IMR-90 (cell line): Measurements from ENCODE around the gene IER5L. TPM values are rescaled to one million over a fixed set of nuclear protein-coding genes. Genes with fewer than 3 reads are reported as not detected.

Source experiments
- ATAC-seq: fragments of 200-7000 bp; cut with Tn5 transposase; 2 replicates; pipeline ENCODE4 v1.9.1; 2020; ENCODE audit warnings: low read depth, mild to moderate bottlenecking, moderate library complexity
- BruUV-seq: library from RNA; stranded (reverse); fragments of 400-500 nt; replicated peaks from 2 replicates; lab custom pipeline; 2021; lab: Mats Ljungman, UMichigan
- CTCF ChIA-PET: fragments of 300-600 bp; formaldehyde crosslinking; extraction: SDS; loops from one replicate; lab custom pipeline; 2021; ENCODE audit warnings: antibody characterized with exemption; lab: Yijun Ruan, JAX
- POLR2A ChIA-PET: fragments of 300-600 bp; sonication (Branson Sonifier 250); formaldehyde crosslinking; loops from one replicate; lab custom pipeline; 2022; ENCODE audit warnings: antibody characterized with exemption; ENCODE audit not compliant: unreplicated experiment; lab: Charles Lee
- DNase-seq: peaks from one replicate; pipeline ENCODE4 v3.0.0; 2013
- H2AFZ ChIP-seq: replicated peaks from 2 replicates; pipeline ENCODE3; 2013; ENCODE audit warnings: low read length, mild to moderate bottlenecking; ENCODE audit not compliant: poor library complexity
- H2AK5ac ChIP-seq: 2 replicates; pipeline ENCODE4 v1.6.1; 2013; ENCODE audit warnings: low read depth, low read length, inconsistent platforms
- H2AK9ac ChIP-seq: replicated peaks from 2 replicates; pipeline ENCODE3; 2013; ENCODE audit warnings: mild to moderate bottlenecking, low read depth, low read length, moderate library complexity; ENCODE audit not compliant: poor library complexity
- H2BK120ac ChIP-seq: 2 replicates; pipeline ENCODE4 v1.6.1; 2013; ENCODE audit warnings: low read depth, low read length, inconsistent platforms
- H2BK15ac ChIP-seq: 3 replicates; pipeline ENCODE4 v1.6.1; 2013; ENCODE audit warnings: low read depth, low read length, inconsistent platforms
- H2BK20ac ChIP-seq: 2 replicates; pipeline ENCODE4 v1.6.1; 2013; ENCODE audit warnings: low read depth, mild to moderate bottlenecking, inconsistent platforms, low read length, moderate library complexity
- H2BK5ac ChIP-seq: 2 replicates; pipeline ENCODE4 v1.6.1; 2013; ENCODE audit warnings: mild to moderate bottlenecking, low read depth, low read length, inconsistent platforms; ENCODE audit not compliant: poor library complexity, severe bottlenecking
- H3K14ac ChIP-seq: replicated peaks from 2 replicates; pipeline ENCODE4 v1.6.1; 2013; ENCODE audit warnings: low read depth, low read length, inconsistent platforms
- H3K18ac ChIP-seq: 2 replicates; pipeline ENCODE4 v1.6.1; 2013; ENCODE audit warnings: low read depth, low read length, control low read depth
- H3K23ac ChIP-seq: 2 replicates; pipeline ENCODE4 v1.6.1; 2013; ENCODE audit warnings: low read depth, low read length, inconsistent platforms
- H3K27ac ChIP-seq: 2 replicates; pipeline ENCODE4 v1.5.1; 2013; ENCODE audit warnings: mild to moderate bottlenecking, control low read depth, low read length; ENCODE audit not compliant: insufficient read depth
- H3K27me3 ChIP-seq: 2 replicates; pipeline ENCODE4 v1.6.1; 2013; ENCODE audit warnings: low read length; ENCODE audit not compliant: control insufficient read depth, insufficient read depth
- H3K36me3 ChIP-seq: 2 replicates; pipeline ENCODE4 v1.6.1; 2013; ENCODE audit warnings: low read length, mixed read lengths; ENCODE audit not compliant: control insufficient read depth, insufficient read depth
- H3K4ac ChIP-seq: 2 replicates; pipeline ENCODE4 v1.6.1; 2013; ENCODE audit warnings: low read depth, low read length, inconsistent platforms
- H3K4me1 ChIP-seq: 2 replicates; pipeline ENCODE4 v1.6.1; 2013; ENCODE audit warnings: low read length, mixed read lengths; ENCODE audit not compliant: control insufficient read depth, insufficient read depth
- H3K4me2 ChIP-seq: 2 replicates; pipeline ENCODE4 v1.6.1; 2013; ENCODE audit warnings: low read depth, mild to moderate bottlenecking, control low read depth, low read length, moderate library complexity
- H3K4me3 ChIP-seq: 2 replicates; pipeline ENCODE4 v1.5.1; 2013; ENCODE audit warnings: low read depth, mild to moderate bottlenecking, control low read depth, low read length, moderate library complexity; ENCODE audit not compliant: insufficient read depth
- H3K56ac ChIP-seq: 2 replicates; pipeline ENCODE4 v1.6.1; 2013; ENCODE audit warnings: low read length, inconsistent platforms; ENCODE audit not compliant: insufficient read depth; ENCODE audit errors: extremely low read depth
- H3K79me1 ChIP-seq, 2 experiments: 2 replicates each; pipeline ENCODE4 v1.6.1; 2013; ENCODE audit warnings: low read length in 2 of 2, inconsistent platforms in 1 of 2, low read depth in 1 of 2
- H3K9ac ChIP-seq: 2 replicates; pipeline ENCODE4 v1.6.1; 2013; ENCODE audit warnings: low read depth, low read length, control low read depth
- H3K9me1 ChIP-seq: 2 replicates; pipeline ENCODE4 v1.6.1; 2013; ENCODE audit warnings: low read length, inconsistent platforms; ENCODE audit not compliant: insufficient read depth
- H3K9me3 ChIP-seq: 2 replicates; pipeline ENCODE4 v1.6.1; 2013; ENCODE audit warnings: low read length; ENCODE audit not compliant: control insufficient read depth, insufficient read depth
- H4K20me1 ChIP-seq: 2 replicates; pipeline ENCODE4 v1.6.1; 2013; ENCODE audit warnings: low read length, inconsistent platforms; ENCODE audit not compliant: insufficient read depth
- H4K5ac ChIP-seq: 2 replicates; pipeline ENCODE4 v1.6.1; 2013; ENCODE audit warnings: mild to moderate bottlenecking, low read depth, low read length, control low read depth
- H4K8ac ChIP-seq, 2 experiments: 2 replicates each; pipeline ENCODE4 v1.6.1; 2013; ENCODE audit warnings: low read depth in 2 of 2, low read length in 2 of 2, control low read depth in 1 of 2, inconsistent platforms in 1 of 2
- H4K91ac ChIP-seq: 2 replicates; pipeline ENCODE4 v1.6.1; 2013; ENCODE audit warnings: low read depth, low read length, inconsistent platforms; ENCODE audit not compliant: insufficient read depth
- CEBPB ChIP-seq: IDR thresholded peaks from 2 replicates; pipeline ENCODE4 v1.6.1; 2012; ENCODE audit warnings: low read depth, low read length, improper control_type of control experiment
- ELK1 ChIP-seq: fragments of 150-350 bp; IDR thresholded peaks from 2 replicates; pipeline ENCODE4 v1.6.1; 2016; ENCODE audit warnings: low read depth, mild to moderate bottlenecking, low read length, moderate library complexity, borderline replicate concordance
- MAFK ChIP-seq: IDR thresholded peaks from 2 replicates; pipeline ENCODE4 v1.6.1; 2012; ENCODE audit warnings: low read depth, low read length, improper control_type of control experiment
- MAZ ChIP-seq: IDR thresholded peaks from 2 replicates; pipeline ENCODE4 v1.6.1; 2012; ENCODE audit warnings: low read depth, mild to moderate bottlenecking, low read length, improper control_type of control experiment, moderate library complexity, borderline replicate concordance
- MXI1 ChIP-seq: IDR thresholded peaks from 2 replicates; pipeline ENCODE4 v1.6.1; 2012; ENCODE audit warnings: low read depth, mild to moderate bottlenecking, low read length, moderate library complexity, borderline replicate concordance
- NFE2L2 ChIP-seq: fragments of 150-350 bp; IDR thresholded peaks from 2 replicates; pipeline ENCODE4 v1.6.1; 2016; ENCODE audit warnings: low read depth, mild to moderate bottlenecking, low read length
- RCOR1 ChIP-seq: IDR thresholded peaks from 2 replicates; pipeline ENCODE4 v1.6.1; 2012; ENCODE audit warnings: mild to moderate bottlenecking, low read length, improper control_type of control experiment; ENCODE audit not compliant: insufficient replicate concordance
- RFX5 ChIP-seq: IDR thresholded peaks from 2 replicates; pipeline ENCODE4 v1.8.0; 2012; ENCODE audit warnings: low read depth, mild to moderate bottlenecking, low read length, moderate library complexity
- SMC3 ChIP-seq: fragments of 150-350 bp; IDR thresholded peaks from 2 replicates; pipeline ENCODE4 v1.6.1; 2016; ENCODE audit warnings: low read depth, mild to moderate bottlenecking, antibody characterized with exemption, low read length, moderate library complexity
- WGBS, 2 experiments: methylation state at CpG; one replicate each; pipeline versions ENCODE4 v1.1.5 to v1.1.7; 2013; ENCODE audit warnings: missing lambda C conversion rate in 2 of 2; ENCODE audit not compliant: insufficient read length in 1 of 2; ENCODE audit errors: extremely low coverage in 2 of 2; 5-methylcytosine and 5-hydroxymethylcytosine counted together
- dilution Hi-C: fragments of 300-500 bp; cut with HindIII; formaldehyde crosslinking; loops from one replicate; pipeline ENCODE4 v1.14.3; 2018; ENCODE audit warnings: low sequenced_read_pairs; ENCODE audit not compliant: unreplicated experiment
- in situ Hi-C: fragments of 300-500 bp; cut with MboI; formaldehyde crosslinking; loops from 3 replicates; pipeline ENCODE4 v1.14.3; 2019; ENCODE audit warnings: low sequenced_read_pairs, inconsistent platforms, mixed read lengths
- intact Hi-C: fragments of 100-400 bp; cut with micrococcal nuclease; formaldehyde crosslinking; loops from 2 replicates; pipeline ENCODE4 v1.10.0; 2022
- polyA plus RNA-seq, 3 experiments: library from polyadenylated mRNA; depleted of rRNA; stranded (reverse); fragments of >200 nt; gene quantifications; 2 replicates each; pipeline ENCODE4 v1.2.3, GENCODE V29; 2012; ENCODE audit warnings: low replicate concordance in 1 of 3
- total RNA-seq: library from RNA; depleted of rRNA; stranded (reverse); fragments of >200 nt; gene quantifications from 2 replicates; pipeline ENCODE4 v1.2.3, GENCODE V29; 2012
- TF ChIP-seq, protein P1 (sequence below): conservative IDR thresholded peaks from 2 replicates; pipeline ENCODE4 v1.5.1; 2012; ENCODE audit warnings: mild to moderate bottlenecking, low read depth, low read length, improper control_type of control experiment

Gene IER5L
- total and polyA plus RNA-seq, 2 of the 4 experiments (the other 2 are of a cell fraction), result 12.5 to 13.4 TPM

DNA sequence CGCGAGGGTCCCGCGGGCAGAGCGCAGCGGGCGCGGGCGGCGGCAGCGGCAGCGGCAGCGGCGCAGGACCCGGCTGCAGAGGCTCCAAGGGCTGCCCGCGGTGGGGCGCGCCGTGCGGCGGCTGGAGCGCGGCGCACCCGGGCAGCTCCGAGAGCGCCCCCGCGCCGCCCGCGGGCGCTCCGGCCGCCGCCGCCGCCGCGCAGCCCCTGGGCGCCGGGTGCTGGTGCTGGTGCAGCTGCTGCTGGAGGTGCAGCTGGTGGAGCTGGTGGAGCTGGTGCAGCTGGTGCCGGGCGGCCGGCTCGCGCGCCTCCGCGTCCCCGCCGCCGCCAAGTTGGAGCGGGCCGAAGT is 644 bp downstream of the IER5L start:
- Histone ChIP-seq H2BK20ac (no peak overlapping the region), H4K20me1 (peaks cover 16% of the 10 kb centered on the region), H4K5ac (no peak overlapping the region), H3K23ac (no peak overlapping the region), H3K9ac (peak overlapping the region; percentile 79; the same call in 1 of the 2 replicates), H3K9me3 (no peaks in the 10 kb centered on the region), H2AK5ac (no peak overlapping the region), H4K91ac (no peak overlapping the region), H3K4me1 (peaks cover 13% of the 10 kb centered on the region), H3K18ac (no peak overlapping the region), H3K36me3 (peaks cover 4% of the 10 kb centered on the region; the same call in 1 of the 2 replicates), H3K9me1 (no peaks in the 10 kb centered on the region), H3K56ac (no peak overlapping the region), H4K8ac (no peak overlapping the region), H3K79me1 (peaks cover 0 to 12% of the 10 kb centered on the region in 2 experiments; a peak in 2 of 4 replicates), H2AFZ (peak overlapping the region; percentile 78), H3K14ac (no peak overlapping the region; the same call in 1 of the 2 replicates), H2BK5ac (peak overlapping the region; percentile 72), H2BK120ac (no peak overlapping the region), H3K4me3 (peak overlapping the region; percentile 89), H2BK15ac (no peak overlapping the region), H3K4me2 (no peak overlapping the region), H3K27me3 (no peaks in the 10 kb centered on the region), H3K4ac (no peak overlapping the region; the same call in 1 of the 2 replicates), H3K27ac (peak overlapping the region; percentile 72; the same call in 1 of the 2 replicates), H2AK9ac (peak overlapping the region; percentile 82)
- CTCF ChIA-PET, result no interaction called here
- no peak for TF ChIP-seq ELK1
- TF ChIP-seq MAFK, result no peak
- TF ChIP-seq CEBPB, result no peak
- no peak for TF ChIP-seq NFE2L2
- TF ChIP-seq MAZ, result no peak
- no peak for TF ChIP-seq SMC3
- TF ChIP-seq, protein P1, sequence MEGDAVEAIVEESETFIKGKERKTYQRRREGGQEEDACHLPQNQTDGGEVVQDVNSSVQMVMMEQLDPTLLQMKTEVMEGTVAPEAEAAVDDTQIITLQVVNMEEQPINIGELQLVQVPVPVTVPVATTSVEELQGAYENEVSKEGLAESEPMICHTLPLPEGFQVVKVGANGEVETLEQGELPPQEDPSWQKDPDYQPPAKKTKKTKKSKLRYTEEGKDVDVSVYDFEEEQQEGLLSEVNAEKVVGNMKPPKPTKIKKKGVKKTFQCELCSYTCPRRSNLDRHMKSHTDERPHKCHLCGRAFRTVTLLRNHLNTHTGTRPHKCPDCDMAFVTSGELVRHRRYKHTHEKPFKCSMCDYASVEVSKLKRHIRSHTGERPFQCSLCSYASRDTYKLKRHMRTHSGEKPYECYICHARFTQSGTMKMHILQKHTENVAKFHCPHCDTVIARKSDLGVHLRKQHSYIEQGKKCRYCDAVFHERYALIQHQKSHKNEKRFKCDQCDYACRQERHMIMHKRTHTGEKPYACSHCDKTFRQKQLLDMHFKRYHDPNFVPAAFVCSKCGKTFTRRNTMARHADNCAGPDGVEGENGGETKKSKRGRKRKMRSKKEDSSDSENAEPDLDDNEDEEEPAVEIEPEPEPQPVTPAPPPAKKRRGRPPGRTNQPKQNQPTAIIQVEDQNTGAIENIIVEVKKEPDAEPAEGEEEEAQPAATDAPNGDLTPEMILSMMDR, result no peak
- no peak for TF ChIP-seq RCOR1
- no peak for TF ChIP-seq RFX5
- TF ChIP-seq MXI1, result no peak
- intact Hi-C loops, result loop anchor here (2.0 to 5.0 kb wide), 2 partner anchors 140 to 157 kb away; no protein-coding TSS in a partner anchor
- POLR2A ChIA-PET, result interaction anchor here (1.3 to 2.0 kb wide), 3 partner anchors 305 to 397 kb away, joined by 3 to 14 read pairs (median 4); no protein-coding TSS in a partner anchor
- no peak for ATAC-seq
- BruUV-seq, result no TSS peak
- dilution Hi-C loops, result no loop called here
- WGBS, 2 experiments, result 0% methylated on average over 24 of the region's 56 CpGs; no CpG with 5 or more reads in 1 of the 2 experiments
- no peak for DNase-seq
- in situ Hi-C loops, result no loop called here
